Esophagus squamous epithelium (tissue), 5 donors: ENCODE measurements around the gene UGT1A8. TPM values are rescaled to one million over a fixed set of nuclear protein-coding genes. Genes with fewer than 3 reads are reported as not detected.

Experiments used
- DNase-seq: peaks from one replicate; lab custom pipeline; 2025; lab: John Stamatoyannopoulos, UW
- H3K27ac ChIP-seq, 4 donors: fragments of 200-600 bp; sonication (generic); one replicate each; pipeline ENCODE4 v1.5.1; 2016 to 2019; ENCODE audit warnings: mild to moderate bottlenecking in 1 of 4
- H3K27me3 ChIP-seq, 4 donors: fragments of 200-600 bp; sonication (generic); 1 replicate in 3 of 4; 2 replicates in 1 of 4; pipeline versions ENCODE4 v1.5.1 to v1.6.0; 2017 to 2021; ENCODE audit warnings: antibody characterized with exemption in 1 of 4
- H3K36me3 ChIP-seq, 3 donors: fragments of 200-600 bp; sonication (generic); one replicate each; pipeline ENCODE4 v1.5.1; 2016 to 2019
- H3K4me1 ChIP-seq, 3 donors: fragments of 200-600 bp; sonication (generic); one replicate each; pipeline ENCODE4 v1.5.1; 2017 to 2019
- H3K4me3 ChIP-seq, 4 donors: fragments of 200-600 bp; sonication (generic); 1 replicate in 3 of 4; 2 replicates in 1 of 4; pipeline ENCODE4 v1.5.1; 2016 to 2019; ENCODE audit warnings: mild to moderate bottlenecking in 2 of 4, moderate library complexity in 1 of 4
- H3K9me3 ChIP-seq, 3 donors: fragments of 200-600 bp; sonication (generic); one replicate each; pipeline ENCODE4 v1.5.1; 2016 to 2019
- POLR2A ChIP-seq, 4 donors: fragments of 450-650 bp; IDR thresholded peaks; one replicate each; pipeline ENCODE4 v1.6.1; 2017; ENCODE audit warnings: antibody characterized with exemption in 4 of 4, mild to moderate bottlenecking in 4 of 4, moderate library complexity in 3 of 4
- WGBS, 2 donors: methylation state at CpG; one replicate each; pipeline ENCODE4 v1.1.5; 2018; 5-methylcytosine and 5-hydroxymethylcytosine counted together
- intact Hi-C: fragments of 100-400 bp; cut with DNase I; formaldehyde crosslinking; loops from one replicate; pipeline ENCODE4 v1.15.0; 2022
- total RNA-seq, 4 donors: library from RNA; depleted of rRNA; stranded (reverse); fragments of >200 nt; gene quantifications; one replicate each; pipeline ENCODE4 v1.1.0, GENCODE V29; 2016
- TF ChIP-seq, protein P1 (sequence below), 6 experiments: fragments of 450-650 bp in 4 of 6; fragments of 200-600 bp in 2 of 6; sonication (generic) in 2 of 6; IDR thresholded peaks; one replicate each; pipeline ENCODE4 v1.5.1; 2016 to 2019; ENCODE audit warnings: antibody characterized with exemption in 6 of 6, mild to moderate bottlenecking in 4 of 6, moderate library complexity in 4 of 6
- donor health status: DM: yes; HTN: yes; CAD: no.

The UGT1A8 gene
- total RNA-seq, 4 donors from 2014 or later: 0.13 to 1.7 (median 0.84) TPM

DNA sequence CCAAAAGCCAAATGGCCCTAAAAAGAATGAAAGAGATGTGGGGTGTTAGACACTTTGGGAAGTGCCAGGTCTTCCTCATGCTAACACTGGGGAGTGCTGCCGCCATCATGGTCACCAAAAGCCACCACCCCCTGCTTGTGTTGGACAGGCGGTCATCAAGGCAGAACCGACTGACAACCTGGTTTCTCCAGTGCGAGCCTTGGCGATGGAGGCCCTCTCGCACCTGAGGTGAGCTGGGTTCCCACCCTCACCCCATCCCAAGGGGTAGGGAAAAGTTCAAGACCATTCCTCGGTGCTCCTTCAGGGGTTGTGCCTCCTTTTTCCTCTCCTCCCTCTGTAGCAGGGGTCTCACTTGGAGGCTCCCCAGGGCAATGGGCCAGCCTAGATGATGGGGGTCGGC is 194.3 kb downstream of the UGT1A8 start:
- intact Hi-C loops: no loop called here
- Histone ChIP-seq H3K4me3 (no peak overlapping the region), H3K4me1 (no peaks in the 10 kb centered on the region), H3K9me3 (no peaks in the 10 kb centered on the region), H3K27me3 (peaks cover 0 to 35% (median 0%) of the 10 kb centered on the region in 4 donors), H3K27ac (no peak overlapping the region), H3K36me3 (no peaks in the 10 kb centered on the region)
- DNase-seq: no peak
- 83 to 86% methylated on average over 3 to 8 of the region's 8 CpGs for WGBS, 2 donors
- TF ChIP-seq, protein P1, sequence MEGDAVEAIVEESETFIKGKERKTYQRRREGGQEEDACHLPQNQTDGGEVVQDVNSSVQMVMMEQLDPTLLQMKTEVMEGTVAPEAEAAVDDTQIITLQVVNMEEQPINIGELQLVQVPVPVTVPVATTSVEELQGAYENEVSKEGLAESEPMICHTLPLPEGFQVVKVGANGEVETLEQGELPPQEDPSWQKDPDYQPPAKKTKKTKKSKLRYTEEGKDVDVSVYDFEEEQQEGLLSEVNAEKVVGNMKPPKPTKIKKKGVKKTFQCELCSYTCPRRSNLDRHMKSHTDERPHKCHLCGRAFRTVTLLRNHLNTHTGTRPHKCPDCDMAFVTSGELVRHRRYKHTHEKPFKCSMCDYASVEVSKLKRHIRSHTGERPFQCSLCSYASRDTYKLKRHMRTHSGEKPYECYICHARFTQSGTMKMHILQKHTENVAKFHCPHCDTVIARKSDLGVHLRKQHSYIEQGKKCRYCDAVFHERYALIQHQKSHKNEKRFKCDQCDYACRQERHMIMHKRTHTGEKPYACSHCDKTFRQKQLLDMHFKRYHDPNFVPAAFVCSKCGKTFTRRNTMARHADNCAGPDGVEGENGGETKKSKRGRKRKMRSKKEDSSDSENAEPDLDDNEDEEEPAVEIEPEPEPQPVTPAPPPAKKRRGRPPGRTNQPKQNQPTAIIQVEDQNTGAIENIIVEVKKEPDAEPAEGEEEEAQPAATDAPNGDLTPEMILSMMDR (IDR thresholded peaks at IDR 0.05): no peak
- TF ChIP-seq POLR2A (IDR thresholded peaks at IDR 0.05): no peak

DNA sequence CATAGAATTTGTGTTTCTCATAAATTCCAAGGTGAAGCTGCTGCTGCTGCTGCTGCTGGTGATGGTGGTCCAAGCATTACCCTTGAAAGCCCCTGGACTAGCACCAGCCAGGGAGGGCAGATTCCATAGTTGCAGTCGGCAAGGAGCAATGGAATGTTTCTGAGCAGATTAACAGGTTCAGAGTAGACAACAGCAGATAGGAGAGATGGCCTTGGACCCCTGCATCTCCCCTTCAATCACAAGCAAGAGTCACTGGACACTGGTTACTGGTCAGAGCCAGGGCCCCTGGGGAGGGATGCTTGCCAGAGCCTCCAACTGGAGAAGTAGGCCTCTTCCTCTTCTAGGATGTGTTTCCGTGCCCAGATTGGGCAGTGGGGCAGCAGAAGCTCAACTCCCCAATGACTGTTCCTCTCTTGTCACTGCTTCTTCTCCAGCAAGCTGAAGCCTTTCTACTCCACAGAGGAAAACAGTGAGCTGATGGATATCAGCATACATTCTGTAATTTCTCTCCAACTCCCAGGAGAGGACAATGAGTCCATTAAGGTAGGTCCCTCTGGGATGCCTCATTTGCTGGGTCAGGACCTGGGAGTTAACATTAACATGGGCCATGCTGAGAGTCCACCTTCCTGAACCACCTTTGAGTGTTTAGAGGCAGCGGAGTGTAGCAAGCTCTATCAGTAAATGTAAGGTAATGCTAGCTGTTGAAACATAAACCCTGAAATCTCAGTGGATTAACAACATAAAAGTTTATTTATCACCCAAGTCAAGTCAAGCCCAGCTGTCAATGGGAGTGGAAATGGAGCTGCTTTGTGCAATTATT is 196.0 kb downstream of the UGT1A8 start:
- TF ChIP-seq, protein P1 (IDR thresholded peaks at IDR 0.05): no peak
- no peak for TF ChIP-seq POLR2A (IDR thresholded peaks at IDR 0.05)
- WGBS, 2 donors: 86 to 93% methylated on average over 2 of the region's 3 CpGs
- Histone ChIP-seq H3K4me3 (no peak overlapping the region), H3K27ac (no peak overlapping the region), H3K4me1 (no peaks in the 10 kb centered on the region), H3K36me3 (no peaks in the 10 kb centered on the region), H3K9me3 (no peaks in the 10 kb centered on the region), H3K27me3 (peaks cover 0 to 24% (median 0%) of the 10 kb centered on the region in 4 donors)
- intact Hi-C loops: no loop called here
- no peak for DNase-seq

DNA sequence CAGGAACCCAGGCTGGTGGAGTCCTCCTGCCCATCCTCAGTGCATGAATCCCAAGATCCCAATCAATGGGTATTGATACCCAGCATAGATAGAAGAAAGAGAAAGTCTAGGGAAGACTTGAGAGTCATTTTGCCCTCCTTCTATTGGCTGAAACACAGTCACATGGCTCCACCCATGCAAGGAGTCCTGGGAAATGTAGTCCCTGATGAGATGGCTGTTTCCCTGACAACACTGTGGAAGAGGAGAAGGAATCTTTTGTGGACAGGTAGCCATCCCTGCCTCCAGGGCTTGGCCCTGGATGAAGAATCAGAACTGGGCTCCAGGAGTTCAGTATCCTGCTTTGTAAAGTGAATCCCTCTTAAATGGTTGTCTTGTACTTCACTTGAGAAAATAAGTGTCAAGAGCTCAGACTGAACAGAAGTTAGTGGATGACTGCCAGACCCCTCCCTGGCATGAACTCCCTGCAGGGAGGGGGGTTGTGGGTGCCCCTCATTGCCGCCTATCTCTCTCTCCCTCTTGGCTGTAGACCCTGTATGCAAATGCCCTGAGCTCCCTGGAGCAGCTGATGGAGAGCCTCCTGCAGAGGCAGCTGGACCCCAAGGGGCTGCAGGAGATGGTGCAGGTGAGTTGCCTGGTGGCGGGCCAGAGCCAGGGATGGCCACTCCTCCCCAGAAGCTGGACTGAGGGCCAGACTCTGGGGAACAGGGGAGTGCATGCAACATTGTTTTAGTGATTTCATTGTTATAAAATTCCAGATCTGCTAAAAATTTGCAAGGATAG is 196.8 kb downstream of the UGT1A8 start:
- H3K9me3 ChIP-seq: no peaks in the 10 kb centered on the region
- no peak for TF ChIP-seq POLR2A (IDR thresholded peaks at IDR 0.05)
- TF ChIP-seq, protein P1 (IDR thresholded peaks at IDR 0.05): no peak
- DNase-seq: no peak
- H3K4me1 ChIP-seq: no peaks in the 10 kb centered on the region
- no peak overlapping the region for H3K4me3 ChIP-seq
- H3K36me3 ChIP-seq: no peaks in the 10 kb centered on the region
- intact Hi-C loops: no loop called here
- 36 to 42% methylated on average over 1 to 2 of the region's 2 CpGs for WGBS, 2 donors
- H3K27me3 ChIP-seq: peaks cover 0 to 16% (median 0%) of the 10 kb centered on the region in 4 donors
- H3K27ac ChIP-seq: no peak overlapping the region

DNA sequence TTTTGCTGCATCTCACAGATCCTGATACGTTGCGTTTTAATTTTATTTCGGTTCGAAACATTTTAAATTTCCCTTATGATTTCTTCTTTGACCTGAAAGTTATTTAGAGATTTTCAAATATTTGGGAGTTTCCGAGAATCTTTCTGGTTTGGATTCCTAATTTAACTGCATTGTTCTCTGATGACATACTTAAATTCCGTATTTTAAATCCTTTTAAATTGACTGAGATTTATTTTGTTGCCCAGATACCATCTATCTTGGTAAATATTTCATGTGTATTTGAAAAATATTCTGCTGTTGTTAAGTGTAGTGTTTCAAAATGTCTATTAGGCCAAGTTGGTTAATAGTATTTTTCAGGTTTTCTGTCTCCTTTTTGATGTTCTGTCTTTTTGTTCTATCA is 198.4 kb downstream of the UGT1A8 start:
- Histone ChIP-seq H3K27ac (no peak overlapping the region), H3K9me3 (no peaks in the 10 kb centered on the region), H3K4me1 (no peaks in the 10 kb centered on the region), H3K36me3 (no peaks in the 10 kb centered on the region), H3K4me3 (no peak overlapping the region), H3K27me3 (peaks cover 0 to 10% (median 0%) of the 10 kb centered on the region in 4 donors)
- intact Hi-C loops: no loop called here
- WGBS, 2 donors: 78 to 83% methylated on average over 6 of the region's 6 CpGs
- TF ChIP-seq POLR2A (IDR thresholded peaks at IDR 0.05): no peak
- no peak for DNase-seq

DNA sequence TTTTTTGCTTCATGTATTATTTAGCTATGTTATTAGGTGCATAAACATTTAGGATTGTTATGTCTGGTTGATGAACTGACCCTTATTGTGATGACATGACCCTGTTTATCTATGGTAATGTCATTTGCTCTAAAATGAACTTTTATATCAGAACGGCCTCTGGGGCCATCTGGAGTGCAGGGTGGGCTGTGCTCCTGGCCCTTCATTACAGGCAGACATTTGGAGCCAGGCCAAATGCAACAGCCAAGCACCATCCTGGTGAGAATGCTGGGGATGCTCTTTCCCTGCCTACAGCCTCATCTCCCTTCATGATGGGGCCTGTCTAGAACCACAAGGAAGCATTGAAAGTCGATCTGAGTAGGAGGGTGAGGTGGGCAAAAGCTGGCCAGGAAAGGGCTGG is 198.9 kb downstream of the UGT1A8 start:
- no peak for DNase-seq
- Histone ChIP-seq H3K9me3 (no peaks in the 10 kb centered on the region), H3K27ac (no peak overlapping the region), H3K4me3 (no peak overlapping the region), H3K27me3 (peaks cover 0 to 6% (median 0%) of the 10 kb centered on the region in 4 donors), H3K4me1 (no peaks in the 10 kb centered on the region), H3K36me3 (no peaks in the 10 kb centered on the region)
- TF ChIP-seq, protein P1 (IDR thresholded peaks at IDR 0.05): no peak
- TF ChIP-seq POLR2A (IDR thresholded peaks at IDR 0.05): no peak
- intact Hi-C loops: no loop called here
- 33 to 36% methylated on average over 2 of the region's 2 CpGs for WGBS, 2 donors
